ENCODE results near the gene LRRC26. TPM values are rescaled to one million over a fixed set of nuclear protein-coding genes. Genes with fewer than 3 reads are reported as not detected.

LRRC26 gene
- total RNA-seq, 2 experiments from 2014 or later = not detected

DNA sequence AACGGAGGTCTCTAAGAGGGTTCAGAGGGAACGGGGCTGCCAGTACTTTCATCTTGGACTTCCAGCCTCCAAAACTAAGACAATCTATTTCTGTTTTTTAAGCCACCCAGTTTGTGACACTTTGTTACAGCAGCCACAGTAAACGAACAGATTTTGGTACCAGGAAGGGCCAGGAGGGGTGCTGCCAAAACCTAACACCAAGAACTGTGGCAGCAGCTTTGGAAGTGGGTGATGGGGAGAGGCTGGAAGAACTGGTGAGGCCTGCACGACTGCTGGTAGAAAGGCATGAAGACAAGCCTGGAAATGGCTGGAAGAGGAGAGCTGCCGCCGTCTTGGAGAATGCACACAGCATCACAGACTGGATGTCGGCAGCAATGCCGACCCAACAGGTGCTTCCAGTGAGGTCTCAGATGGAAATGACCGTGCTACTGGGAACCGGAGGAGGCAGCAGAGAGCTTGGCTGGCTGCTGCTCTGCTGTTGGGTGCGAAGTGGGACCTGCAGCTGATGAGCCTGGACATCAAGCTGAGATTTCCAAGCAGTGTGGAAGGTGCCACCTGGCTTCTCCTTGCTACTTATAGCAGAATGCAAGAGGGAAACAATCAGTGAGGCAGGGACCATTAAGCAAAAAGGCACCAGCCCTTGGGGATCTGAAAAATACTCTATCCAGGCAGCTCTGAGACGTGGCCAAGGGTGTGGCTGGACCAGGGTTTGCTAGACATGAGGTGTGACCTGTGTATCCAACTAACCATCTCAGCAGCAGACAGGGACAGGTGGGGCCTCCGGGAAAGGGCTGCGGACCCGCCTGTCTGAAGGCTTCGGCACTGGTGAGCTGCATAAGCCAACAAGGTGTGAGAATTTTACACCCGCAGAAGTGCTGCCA, 6.7 kb upstream of the LRRC26 start:
- Mint-ChIP-seq H3K27me3 (peaks cover 14% of the 10 kb centered on the region), H3K4me3 (no peak overlapping the region), H3K9me3 (no peaks in the 10 kb centered on the region), H3K27ac (no peak overlapping the region), H3K4me1 (no peaks in the 10 kb centered on the region), H3K36me3 (ENCODE audit: low read depth) (peaks cover 5% of the 10 kb centered on the region)
- DNase-seq = peak; percentile 29
- POLR2A ChIA-PET = interaction anchor here (0.8 to 1.4 kb wide), 5 partner anchors 10 to 341 kb away, joined by 3 to 6 read pairs (median 3); partner anchors contain the start of genes ANAPC2 and SSNA1
- CTCF ChIA-PET = interaction anchor here (0.8 to 1.4 kb wide), 7 partner anchors 13 to 60 kb away, joined by 3 to 7 read pairs (median 4); partner anchors contain the start of genes RNF208, RNF224, SSNA1 and TPRN

GRCh38 chr9:137175345-137175961, 5.6 kb upstream of the LRRC26 start:
- Mint-ChIP-seq H3K4me1 (no peaks in the 10 kb centered on the region), H3K27ac (no peak overlapping the region), H3K36me3 (ENCODE audit: low read depth) (peaks cover 5% of the 10 kb centered on the region), H3K27me3 (peaks cover 23% of the 10 kb centered on the region), H3K9me3 (no peaks in the 10 kb centered on the region), H3K4me3 (no peak overlapping the region)
- ChIA-PET POLR2A (interaction anchor here (1.4 to 1.6 kb wide), 3 partner anchors 13 to 48 kb away, joined by 4 to 6 read pairs (median 5); partner anchors contain the start of genes ANAPC2 and SSNA1), CTCF (no interaction called here)
- DNase-seq = peak; percentile 30

- no peaks in the 10 kb centered on the region for H3K9me3 Mint-ChIP-seq
- no peak for DNase-seq
- H3K4me1 Mint-ChIP-seq = no peaks in the 10 kb centered on the region
- no peak overlapping the region for H3K4me3 Mint-ChIP-seq
- H3K27me3 Mint-ChIP-seq = peaks cover 29% of the 10 kb centered on the region
- ChIA-PET POLR2A (interaction anchor here (0.6 to 1.6 kb wide), 4 partner anchors 13 to 67 kb away, joined by 3 to 5 read pairs (median 4); partner anchors contain the start of genes ANAPC2 and SSNA1), CTCF (no interaction called here)
- peaks cover 5% of the 10 kb centered on the region for H3K36me3 Mint-ChIP-seq (ENCODE audit: low read depth)
- no peak overlapping the region for H3K27ac Mint-ChIP-seq
Measured at GRCh38 chr9:137174722-137175293, 5.0 kb upstream of the LRRC26 start.

- Mint-ChIP-seq H3K36me3 (ENCODE audit: low read depth) (peaks cover 5% of the 10 kb centered on the region), H3K9me3 (no peaks in the 10 kb centered on the region), H3K4me3 (no peak overlapping the region), H3K4me1 (no peaks in the 10 kb centered on the region), H3K27me3 (peaks cover 29% of the 10 kb centered on the region), H3K27ac (no peak overlapping the region)
- DNase-seq = no peak
- CTCF ChIA-PET = no interaction called here
- POLR2A ChIA-PET = interaction anchor here (0.6 to 1.6 kb wide), 3 partner anchors 14 to 68 kb away, joined by 3 to 5 read pairs (median 4); partner anchors contain the start of genes ANAPC2 and SSNA1
Measured at GRCh38 chr9:137173796-137174664, 4.2 kb upstream of the LRRC26 start.

GRCh38 chr9:137172901-137173795, 3.3 kb upstream of the LRRC26 start:
- CTCF ChIA-PET = no interaction called here
- H3K9me3 Mint-ChIP-seq = no peaks in the 10 kb centered on the region
- no peak overlapping the region for H3K27ac Mint-ChIP-seq
- H3K36me3 Mint-ChIP-seq (ENCODE audit: low read depth) = peaks cover 5% of the 10 kb centered on the region
- peaks cover 32% of the 10 kb centered on the region for H3K27me3 Mint-ChIP-seq
- peaks cover 3% of the 10 kb centered on the region for H3K4me1 Mint-ChIP-seq
- no peak overlapping the region for H3K4me3 Mint-ChIP-seq
- no peak for DNase-seq
- POLR2A ChIA-PET = interaction anchor here (1.0 kb wide), 1 partner anchor 15 kb away, joined by 5 read pairs; the partner anchor contains the start of genes ANAPC2 and SSNA1

DNA sequence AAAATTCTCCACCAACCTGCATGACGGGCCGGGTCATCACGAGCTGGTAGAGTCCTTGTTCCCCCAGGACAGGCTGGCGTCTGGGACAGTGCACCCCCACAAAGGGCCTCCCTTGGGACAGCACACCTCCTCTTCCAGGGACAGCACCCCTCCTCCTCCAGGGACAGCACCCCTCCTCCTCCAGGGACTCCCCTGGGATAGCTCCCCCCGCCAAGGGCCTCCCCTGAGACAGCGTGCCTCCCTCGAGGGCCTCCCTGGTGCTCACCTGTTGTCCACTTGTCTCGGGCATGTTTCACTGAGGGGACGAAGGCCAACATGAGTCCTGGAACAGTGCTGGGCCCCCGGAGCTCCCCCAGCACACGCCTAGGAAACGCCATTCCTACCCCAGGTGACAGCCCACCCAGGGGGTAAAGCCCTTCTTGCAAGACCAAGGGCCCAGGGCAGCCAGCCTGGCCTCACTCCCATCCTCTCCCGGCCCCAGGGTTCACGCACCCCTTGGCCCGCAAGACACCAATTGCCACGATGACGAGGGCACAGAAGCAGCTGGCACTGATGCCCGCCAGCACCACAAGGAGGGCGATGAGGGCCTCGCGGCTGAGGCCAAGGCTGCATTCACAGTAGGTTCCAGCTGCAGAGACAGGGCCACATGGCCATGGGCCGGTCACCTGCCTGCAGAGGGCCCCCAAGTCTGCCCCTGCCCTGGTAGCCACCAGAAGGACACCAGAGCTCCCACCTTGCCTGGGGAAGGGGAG, 1.5 kb upstream of the LRRC26 start:
- Mint-ChIP-seq H3K36me3 (ENCODE audit: low read depth) (no peaks in the 10 kb centered on the region), H3K4me1 (peaks cover 3% of the 10 kb centered on the region), H3K9me3 (no peaks in the 10 kb centered on the region), H3K27ac (no peak overlapping the region), H3K27me3 (peaks cover 42% of the 10 kb centered on the region), H3K4me3 (no peak overlapping the region)
- no peak for DNase-seq
- CTCF ChIA-PET = interaction anchor here (1.2 kb wide), 1 partner anchor 53 kb away, joined by 3 read pairs; no protein-coding TSS in a partner anchor
- POLR2A ChIA-PET = no interaction called here

GRCh38 chr9:137170486-137171148, 766 bp upstream of the LRRC26 start:
- POLR2A ChIA-PET = interaction anchor here (0.9 kb wide), 1 partner anchor 18 kb away, joined by 3 read pairs; the partner anchor contains the start of genes ANAPC2 and SSNA1
- H3K4me1 Mint-ChIP-seq = peaks cover 3% of the 10 kb centered on the region
- CTCF ChIA-PET = interaction anchor here (0.6 to 1.2 kb wide), 2 partner anchors 36 to 54 kb away, joined by 3 to 4 read pairs; no protein-coding TSS in a partner anchor

GRCh38 chr9:137168904-137169856, 671 bp downstream of the LRRC26 start:
- Mint-ChIP-seq H3K36me3 (ENCODE audit: low read depth) (no peaks in the 10 kb centered on the region), H3K9me3 (no peaks in the 10 kb centered on the region), H3K27me3 (peaks cover 45% of the 10 kb centered on the region), H3K4me1 (peaks cover 3% of the 10 kb centered on the region), H3K27ac (no peak overlapping the region), H3K4me3 (peak overlapping the region; percentile 56)
- CTCF ChIA-PET = no interaction called here
- no peak for DNase-seq
- POLR2A ChIA-PET = interaction anchor here (0.8 to 1.1 kb wide), 3 partner anchors 19 to 500 kb away, joined by 3 read pairs; partner anchors contain the start of genes ANAPC2 and SSNA1

More at GRCh38 chr9:137170486-137171148, 766 bp upstream of the LRRC26 start:
- DNase-seq = no peak
- H3K9me3 Mint-ChIP-seq = no peaks in the 10 kb centered on the region
- H3K4me3 Mint-ChIP-seq = no peak overlapping the region
- no peak overlapping the region for H3K27ac Mint-ChIP-seq
- peaks cover 42% of the 10 kb centered on the region for H3K27me3 Mint-ChIP-seq
- H3K36me3 Mint-ChIP-seq (ENCODE audit: low read depth) = no peaks in the 10 kb centered on the region

- ChIA-PET CTCF (no interaction called here), POLR2A (interaction anchor here (1.1 kb wide), 1 partner anchor 20 kb away, joined by 3 read pairs; the partner anchor contains the start of gene SSNA1)
- Mint-ChIP-seq H3K9me3 (no peaks in the 10 kb centered on the region), H3K4me3 (no peak overlapping the region), H3K36me3 (ENCODE audit: low read depth) (no peaks in the 10 kb centered on the region), H3K27me3 (peaks cover 41% of the 10 kb centered on the region), H3K4me1 (peaks cover 3% of the 10 kb centered on the region), H3K27ac (no peak overlapping the region)
- DNase-seq = no peak
Measured at GRCh38 chr9:137168573-137168903, 1.3 kb downstream of the LRRC26 start.
